Fibroblast of the aortic adventitia (primary cell): Measurements from ENCODE around the gene ST6GALNAC4. TPM values are rescaled to one million over a fixed set of nuclear protein-coding genes. Genes with fewer than 3 reads are reported as not detected.

ENCODE experiments used
- DNase-seq: peaks from one replicate; pipeline ENCODE4 v3.0.0-alpha.2; 2010; ENCODE audit warnings: low read depth
- H3K4me3 ChIP-seq: 2 replicates; pipeline ENCODE4 v1.5.1; 2011; ENCODE audit warnings: low read depth, mild to moderate bottlenecking, control low read depth, low read length, moderate library complexity
- total RNA-seq: library from RNA; depleted of rRNA; stranded (reverse); fragments of >200 nt; gene quantifications from 2 replicates; pipeline ENCODE4 v1.2.3, GENCODE V29; 2012; ENCODE audit warnings: low replicate concordance
- TF ChIP-seq, protein P1 (sequence below): IDR thresholded peaks from 2 replicates; pipeline ENCODE4 v1.5.1; 2011; ENCODE audit warnings: mild to moderate bottlenecking, low read length, control low read depth, inconsistent platforms; ENCODE audit not compliant: insufficient read depth

The ST6GALNAC4 gene
- total RNA-seq, 1 donor: 37.1 TPM

DNA sequence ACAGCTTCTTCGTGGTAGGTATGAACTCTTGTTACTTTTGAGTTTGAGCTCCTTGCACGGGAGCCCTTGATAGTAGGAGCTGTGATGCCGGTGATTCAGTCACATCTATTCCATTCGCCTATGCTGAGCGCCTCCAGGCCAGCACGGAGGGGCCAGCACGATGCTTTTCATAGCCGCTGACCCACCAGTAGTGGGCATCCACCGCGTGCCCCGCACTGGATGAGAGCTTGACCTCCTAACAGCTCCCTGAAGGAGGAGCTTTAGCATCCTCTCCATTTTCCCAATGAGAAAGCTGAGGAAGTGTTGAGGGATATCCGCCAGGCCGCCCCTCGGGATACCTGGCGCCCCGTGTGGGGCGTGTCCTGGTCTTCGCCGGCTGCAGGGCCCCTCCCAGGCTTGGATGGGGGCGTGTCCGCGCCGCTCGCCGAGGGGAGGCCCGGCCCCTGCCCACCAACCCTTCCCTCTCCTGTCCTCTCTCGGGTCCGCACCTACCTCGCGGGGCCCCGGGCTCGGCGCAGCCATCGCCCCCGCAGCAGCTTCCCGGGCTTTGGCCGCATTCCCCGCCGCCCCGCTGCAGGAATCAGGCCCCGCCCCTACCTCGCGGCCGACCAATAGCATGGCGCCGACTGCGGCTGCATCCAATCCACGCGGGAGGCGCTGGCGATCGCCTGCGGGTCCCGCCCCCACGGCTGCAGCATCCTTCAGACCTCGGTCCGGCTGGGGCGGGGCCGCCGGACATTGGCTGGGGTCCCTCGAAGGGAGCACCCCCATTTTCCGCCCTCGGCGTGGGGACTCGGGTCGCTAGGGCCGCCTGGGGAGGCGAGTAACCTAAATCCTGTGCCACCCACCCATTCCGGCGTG, 13.6 kb upstream of the ST6GALNAC4 start, which contains the start of gene PIP5KL1:
TSS of gene PIP5KL1 (minus strand) at position 547 of the 861 bp plus-strand sequence. CDS start at position 522, 25 bp downstream.
- TF ChIP-seq, protein P1, sequence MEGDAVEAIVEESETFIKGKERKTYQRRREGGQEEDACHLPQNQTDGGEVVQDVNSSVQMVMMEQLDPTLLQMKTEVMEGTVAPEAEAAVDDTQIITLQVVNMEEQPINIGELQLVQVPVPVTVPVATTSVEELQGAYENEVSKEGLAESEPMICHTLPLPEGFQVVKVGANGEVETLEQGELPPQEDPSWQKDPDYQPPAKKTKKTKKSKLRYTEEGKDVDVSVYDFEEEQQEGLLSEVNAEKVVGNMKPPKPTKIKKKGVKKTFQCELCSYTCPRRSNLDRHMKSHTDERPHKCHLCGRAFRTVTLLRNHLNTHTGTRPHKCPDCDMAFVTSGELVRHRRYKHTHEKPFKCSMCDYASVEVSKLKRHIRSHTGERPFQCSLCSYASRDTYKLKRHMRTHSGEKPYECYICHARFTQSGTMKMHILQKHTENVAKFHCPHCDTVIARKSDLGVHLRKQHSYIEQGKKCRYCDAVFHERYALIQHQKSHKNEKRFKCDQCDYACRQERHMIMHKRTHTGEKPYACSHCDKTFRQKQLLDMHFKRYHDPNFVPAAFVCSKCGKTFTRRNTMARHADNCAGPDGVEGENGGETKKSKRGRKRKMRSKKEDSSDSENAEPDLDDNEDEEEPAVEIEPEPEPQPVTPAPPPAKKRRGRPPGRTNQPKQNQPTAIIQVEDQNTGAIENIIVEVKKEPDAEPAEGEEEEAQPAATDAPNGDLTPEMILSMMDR: peak; percentile 30
- peak within 1 kb of the TSS; percentile 70 for H3K4me3 ChIP-seq
- peak; percentile 75 for DNase-seq

DNA sequence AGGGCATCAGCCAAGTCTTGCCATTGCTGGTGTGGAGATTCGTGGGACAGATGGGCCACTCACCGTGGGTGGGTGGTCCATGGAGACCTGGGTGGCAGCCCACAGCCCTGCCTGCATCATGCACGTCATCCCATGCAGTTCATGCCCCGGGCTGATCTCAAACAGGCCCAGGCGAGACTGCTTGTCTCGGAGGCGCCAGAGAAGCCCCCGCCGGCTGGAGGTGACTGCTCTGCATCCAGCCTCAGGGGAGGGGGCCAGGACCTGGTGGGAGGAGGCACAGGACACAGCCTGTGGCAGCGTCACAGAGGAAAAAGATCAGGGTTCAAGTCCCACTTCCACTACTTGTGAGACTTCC, 12.8 kb upstream of the ST6GALNAC4 start:
- DNase-seq: no peak
- no peak overlapping the region for H3K4me3 ChIP-seq
- TF ChIP-seq, protein P1: no peak

DNA sequence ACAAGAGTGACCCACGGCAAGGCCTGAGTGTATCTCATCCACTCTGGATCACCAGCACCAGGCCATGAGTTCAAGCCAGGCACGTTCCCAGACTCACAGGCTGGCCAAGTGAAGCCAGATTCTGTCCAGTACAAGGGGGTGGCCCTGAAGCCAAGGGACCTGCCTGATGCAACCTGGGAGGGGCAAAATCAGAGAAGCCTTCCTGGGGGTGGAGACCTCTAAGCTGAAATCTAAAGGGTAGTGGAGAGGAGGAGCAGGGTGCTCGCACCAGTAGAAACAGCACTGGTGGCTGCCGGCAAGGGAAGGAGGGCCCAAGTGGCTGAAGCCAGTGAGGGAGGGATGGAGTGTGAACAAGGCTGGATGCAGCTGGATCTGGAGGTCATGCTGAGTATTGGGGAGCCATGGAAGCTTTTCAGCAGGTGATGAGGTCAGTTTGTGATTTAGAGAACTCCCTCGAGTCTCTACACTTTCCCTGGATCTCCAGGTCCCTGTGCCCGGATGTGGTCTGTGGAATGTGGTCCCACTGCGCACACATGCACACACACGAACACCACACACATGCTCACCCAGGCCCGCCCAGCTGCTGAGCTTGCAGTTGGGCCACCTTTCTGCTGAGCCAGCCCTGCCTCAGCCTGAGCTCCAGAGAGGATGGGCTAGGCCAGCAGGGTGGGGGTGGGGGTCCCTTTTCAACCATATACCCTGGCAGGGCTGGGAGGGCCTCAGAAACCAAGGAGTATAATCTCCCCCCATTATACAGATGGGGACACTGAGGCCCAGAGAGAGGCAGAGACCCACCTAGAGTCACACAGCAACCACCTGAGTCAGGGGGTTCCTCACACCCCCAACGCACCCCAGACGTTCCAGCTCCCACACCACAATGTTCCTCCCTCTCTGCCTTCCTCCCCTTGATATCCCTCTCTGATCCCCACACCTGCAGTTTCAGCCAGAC, 12.1 kb upstream of the ST6GALNAC4 start:
- peak; percentile 38 for DNase-seq
- H3K4me3 ChIP-seq: no peak overlapping the region
- TF ChIP-seq, protein P1: no peak

DNA sequence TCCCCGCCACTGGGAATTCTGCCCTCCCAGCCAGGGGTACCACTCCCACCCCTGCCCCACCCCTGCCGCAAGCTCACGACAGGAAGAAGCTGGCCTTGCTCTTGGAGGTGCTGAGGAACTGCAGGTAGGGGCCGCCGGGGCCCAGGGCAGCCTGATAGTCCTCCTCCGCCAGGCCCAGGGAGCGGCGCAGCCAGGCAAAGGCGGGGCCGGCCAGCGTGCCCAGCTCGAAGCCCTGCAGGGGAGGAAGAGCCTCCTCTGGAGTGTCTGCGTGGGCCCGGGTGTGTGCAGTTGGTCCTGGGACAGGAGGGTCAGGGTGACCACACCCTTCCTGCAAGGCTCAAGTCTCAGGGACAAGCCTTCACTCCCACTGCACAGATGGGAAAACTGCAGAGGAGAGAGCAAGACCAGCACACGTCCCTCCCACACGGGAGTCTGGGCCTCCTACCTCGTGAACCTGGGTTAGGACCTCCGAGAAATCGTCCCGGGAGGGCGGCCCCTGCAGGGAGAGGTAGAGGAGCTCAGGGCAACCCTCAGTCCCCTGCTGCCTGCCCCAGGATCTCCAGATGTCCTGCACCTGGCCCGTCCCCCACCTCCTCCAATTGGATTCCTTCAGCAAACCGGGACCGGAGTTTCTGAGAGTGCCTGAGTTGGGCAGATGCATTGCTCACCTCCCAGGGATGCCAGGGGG, 11.3 kb upstream of the ST6GALNAC4 start:
- no peak overlapping the region for H3K4me3 ChIP-seq
- no peak for DNase-seq
- TF ChIP-seq, protein P1: no peak

DNA sequence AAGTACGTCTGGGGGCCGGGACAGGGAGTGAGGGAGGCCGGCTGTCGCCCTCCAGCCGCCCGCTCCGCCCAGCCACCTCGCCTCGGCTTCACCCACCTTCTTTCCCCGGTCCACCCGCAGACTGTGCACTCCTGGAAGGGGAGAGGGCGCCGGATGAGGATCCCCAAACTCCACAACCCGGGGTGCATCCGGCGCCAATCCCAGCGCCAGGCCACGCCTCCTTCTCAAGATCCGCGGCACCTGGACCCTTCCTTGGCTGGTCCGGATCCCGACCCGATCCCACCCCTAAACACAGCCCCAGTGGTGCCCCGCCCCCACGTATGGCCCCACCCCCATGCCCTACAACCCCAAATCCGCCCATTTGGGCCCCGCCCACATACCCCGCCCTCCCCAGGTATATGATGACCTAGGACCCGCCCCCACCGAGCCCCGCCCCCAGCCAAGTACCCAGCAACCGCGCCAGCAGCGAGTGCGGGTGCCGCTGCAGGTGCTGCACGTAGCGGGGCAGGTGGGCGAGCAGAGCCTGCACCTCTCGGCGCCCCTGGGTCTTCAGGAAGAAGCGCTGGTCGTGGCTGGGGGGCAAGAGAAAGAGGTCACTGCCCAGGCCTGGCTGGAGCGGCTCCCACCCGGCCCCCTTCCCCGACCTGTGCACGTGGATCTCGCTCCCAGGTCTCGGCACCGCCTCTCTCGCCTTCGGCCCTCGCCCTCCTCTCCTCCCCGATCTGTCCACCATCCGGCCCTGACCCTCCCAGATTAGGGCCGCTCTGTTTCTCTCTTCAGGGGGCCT, 10.6 kb upstream of the ST6GALNAC4 start:
- DNase-seq: no peak
- TF ChIP-seq, protein P1: no peak
- H3K4me3 ChIP-seq: no peak overlapping the region

DNA sequence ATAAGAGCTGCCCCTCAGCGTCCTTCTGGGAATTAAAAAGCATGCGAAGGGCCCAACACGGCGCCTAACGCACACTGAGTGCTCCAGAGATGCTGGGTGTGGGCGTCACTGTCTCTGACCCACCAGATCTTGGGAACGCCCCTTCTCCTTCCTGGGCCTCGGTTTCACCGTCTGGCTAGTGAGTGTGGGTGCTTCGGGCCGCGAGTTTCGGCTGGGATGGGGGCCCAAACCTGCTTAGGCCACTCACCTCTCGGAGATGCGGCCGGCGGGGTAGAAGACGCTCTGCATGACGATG, 10.0 kb upstream of the ST6GALNAC4 start:
- TF ChIP-seq, protein P1: no peak
- no peak overlapping the region for H3K4me3 ChIP-seq
- DNase-seq: no peak
